ENCODE results near the gene TRPT1. TPM values are rescaled to one million over a fixed set of nuclear protein-coding genes. Genes with fewer than 3 reads are reported as not detected.
A peak's percentile ranks its signal among the peaks of the same experiment; 100 is the strongest.

Gene TRPT1
- total RNA-seq, 2 experiments from 2014 or later, result 40.6 to 49.0 TPM

DNA sequence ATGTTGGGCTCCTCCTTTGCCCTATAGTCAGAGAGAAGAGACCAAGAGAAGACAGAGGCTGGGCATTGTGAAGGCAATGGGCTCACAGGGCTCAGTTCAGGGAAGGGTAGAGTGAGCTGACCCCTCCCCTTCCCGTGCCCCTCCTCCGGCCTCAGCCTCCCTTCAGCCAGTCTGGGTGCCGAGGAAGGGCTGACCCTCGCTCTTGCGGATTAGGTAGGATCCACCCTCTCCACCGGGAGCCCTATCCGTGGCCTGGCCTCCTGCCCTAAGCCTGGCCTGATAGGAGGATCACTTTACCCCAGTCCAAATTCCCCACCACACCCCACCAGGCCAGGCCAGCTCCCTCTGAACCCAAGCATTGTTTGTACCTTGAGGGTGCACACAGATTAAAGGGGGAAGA is 22.6 kb upstream of the TRPT1 start:
- Histone ChIP-seq H3K4me3 (ENCODE audit: low read depth, low read length, poor library complexity, severe bottlenecking) (no peak overlapping the region), H3K9me2 (ENCODE audit: insufficient read depth, low read length) (no peaks in the 10 kb centered on the region), H3K9me3 (ENCODE audit: low read length) (no peaks in the 10 kb centered on the region), H3K27ac (ENCODE audit: low read depth, low read length, poor library complexity, severe bottlenecking) (no peak overlapping the region), H3K4me2 (ENCODE audit: low read length) (no peak overlapping the region), H3K36me3 (ENCODE audit: insufficient read depth, low read length) (peaks cover 16% of the 10 kb centered on the region), H3K4me1 (ENCODE audit: insufficient read depth, low read length, poor library complexity, severe bottlenecking) (peaks cover 65% of the 10 kb centered on the region), H4K20me1 (ENCODE audit: insufficient read depth, low read length) (no peaks in the 10 kb centered on the region), H2AFZ (ENCODE audit: low read length) (no peak overlapping the region), H3K79me2 (ENCODE audit: insufficient read depth, low read depth, low read length) (peaks cover 17% of the 10 kb centered on the region)
- BruUV-seq (replicated peaks), result no TSS peak
- intact Hi-C loops (cut with micrococcal nuclease; ENCODE audit: unreplicated experiment), result no loop called here
- TF ChIP-seq EZH2phosphoT487 (IDR thresholded peaks at IDR 0.05; ENCODE audit: borderline replicate concordance, low read depth, low read length), result no peak
- TF ChIP-seq, protein P1, sequence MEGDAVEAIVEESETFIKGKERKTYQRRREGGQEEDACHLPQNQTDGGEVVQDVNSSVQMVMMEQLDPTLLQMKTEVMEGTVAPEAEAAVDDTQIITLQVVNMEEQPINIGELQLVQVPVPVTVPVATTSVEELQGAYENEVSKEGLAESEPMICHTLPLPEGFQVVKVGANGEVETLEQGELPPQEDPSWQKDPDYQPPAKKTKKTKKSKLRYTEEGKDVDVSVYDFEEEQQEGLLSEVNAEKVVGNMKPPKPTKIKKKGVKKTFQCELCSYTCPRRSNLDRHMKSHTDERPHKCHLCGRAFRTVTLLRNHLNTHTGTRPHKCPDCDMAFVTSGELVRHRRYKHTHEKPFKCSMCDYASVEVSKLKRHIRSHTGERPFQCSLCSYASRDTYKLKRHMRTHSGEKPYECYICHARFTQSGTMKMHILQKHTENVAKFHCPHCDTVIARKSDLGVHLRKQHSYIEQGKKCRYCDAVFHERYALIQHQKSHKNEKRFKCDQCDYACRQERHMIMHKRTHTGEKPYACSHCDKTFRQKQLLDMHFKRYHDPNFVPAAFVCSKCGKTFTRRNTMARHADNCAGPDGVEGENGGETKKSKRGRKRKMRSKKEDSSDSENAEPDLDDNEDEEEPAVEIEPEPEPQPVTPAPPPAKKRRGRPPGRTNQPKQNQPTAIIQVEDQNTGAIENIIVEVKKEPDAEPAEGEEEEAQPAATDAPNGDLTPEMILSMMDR (conservative IDR thresholded peaks at IDR 0.05; ENCODE audit: low read length), result no peak
- CTCF ChIA-PET (ENCODE audit: unreplicated experiment), result no interaction called here
- POLR2A ChIA-PET, result no interaction called here
- no peak for DNase-seq (ENCODE audit: low spot score)

DNA sequence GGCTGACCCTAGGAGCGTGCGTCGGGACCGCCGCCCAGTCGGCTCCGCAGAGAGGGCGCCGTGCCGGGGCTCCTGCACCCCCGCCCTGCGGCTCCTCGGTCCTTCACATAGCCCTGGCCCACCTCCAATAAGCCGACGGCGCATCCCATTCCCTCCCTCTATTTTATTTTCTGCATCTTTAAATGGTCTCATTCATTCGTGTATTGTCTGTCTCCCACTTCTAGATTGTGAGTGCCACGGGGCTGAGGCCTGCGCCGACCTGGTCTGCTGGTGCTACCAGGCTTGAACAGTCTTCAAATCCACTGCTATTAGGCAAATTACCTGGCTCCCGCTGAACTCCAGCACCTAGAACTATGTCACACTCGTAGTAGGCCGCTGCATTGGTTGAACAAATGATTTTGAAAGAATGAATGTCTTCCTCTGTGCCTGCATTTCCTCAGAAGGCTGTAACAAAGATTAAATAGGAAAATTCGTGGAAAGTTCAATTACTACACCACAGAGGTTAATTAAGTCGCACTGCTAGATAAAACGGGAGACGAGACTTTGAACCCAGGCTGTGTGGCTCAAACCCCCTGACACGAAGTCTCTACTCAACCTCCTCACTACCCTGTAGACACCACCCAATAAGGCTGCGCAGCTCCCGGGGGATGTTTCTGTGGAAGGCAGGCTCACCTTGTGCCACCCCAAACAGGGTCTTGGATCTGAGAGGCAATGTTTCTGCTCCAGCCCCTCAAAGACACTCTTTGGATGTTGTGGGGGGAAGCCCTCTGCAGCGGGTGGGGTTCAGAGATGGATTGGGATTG is 21.9 kb upstream of the TRPT1 start:
- peak overlapping the region; percentile 95 for H3K4me2 ChIP-seq (ENCODE audit: low read length)
- DNase-seq (ENCODE audit: low spot score), result no peak
- H2AFZ ChIP-seq (ENCODE audit: low read length), result peak overlapping the region; percentile 88
- ChIA-PET CTCF (ENCODE audit: unreplicated experiment) (no interaction called here), POLR2A (interaction anchor here (0.8 kb wide), 1 partner anchor 18 kb away, joined by 3 read pairs; no protein-coding TSS in a partner anchor)
- H3K4me3 ChIP-seq (ENCODE audit: low read depth, low read length, poor library complexity, severe bottlenecking), result peak overlapping the region; percentile 71
- peaks cover 62% of the 10 kb centered on the region for H3K4me1 ChIP-seq (ENCODE audit: insufficient read depth, low read length, poor library complexity, severe bottlenecking)
- H3K27ac ChIP-seq (ENCODE audit: low read depth, low read length, poor library complexity, severe bottlenecking), result peak overlapping the region; percentile 66
- peaks cover 17% of the 10 kb centered on the region for H3K79me2 ChIP-seq (ENCODE audit: insufficient read depth, low read depth, low read length)
- H4K20me1 ChIP-seq (ENCODE audit: insufficient read depth, low read length), result no peaks in the 10 kb centered on the region
- no peaks in the 10 kb centered on the region for H3K9me3 ChIP-seq (ENCODE audit: low read length)
- H3K36me3 ChIP-seq (ENCODE audit: insufficient read depth, low read length), result peaks cover 23% of the 10 kb centered on the region
- intact Hi-C loops (cut with micrococcal nuclease; ENCODE audit: unreplicated experiment), result no loop called here
- BruUV-seq (replicated peaks), result no TSS peak
- no peak for TF ChIP-seq EZH2phosphoT487 (IDR thresholded peaks at IDR 0.05; ENCODE audit: borderline replicate concordance, low read depth, low read length)
- TF ChIP-seq, protein P1 (conservative IDR thresholded peaks at IDR 0.05; ENCODE audit: low read length), result no peak
- no peaks in the 10 kb centered on the region for H3K9me2 ChIP-seq (ENCODE audit: insufficient read depth, low read length)
